Measurements from ENCODE around the gene LYPD6B.

LYPD6B gene

GRCh38 chr2:149038442-149039212 is at the start of gene LYPD6B:
TSS of gene LYPD6B (plus strand) at chr2:149038699. CDS start at chr2:149130949, 92,250 bp downstream.
- no peak for DNase-seq

GRCh38 chr2:148989882-148990493 is 48.5 kb upstream of the LYPD6B start:
- peak; percentile 54 for DNase-seq

GRCh38 chr2:148990968-148991367 is 47.5 kb upstream of the LYPD6B start:
- no peak for DNase-seq

GRCh38 chr2:148992448-148992847 is 46.1 kb upstream of the LYPD6B start:
- no peak for DNase-seq

GRCh38 chr2:148993351-148993750 is 45.1 kb upstream of the LYPD6B start:
- no peak for DNase-seq

GRCh38 chr2:148994341-148994740 is 44.2 kb upstream of the LYPD6B start:
- no peak for DNase-seq

GRCh38 chr2:148996805-148997204 is 41.7 kb upstream of the LYPD6B start:
- DNase-seq, result no peak

GRCh38 chr2:148998165-148998830 is 40.2 kb upstream of the LYPD6B start:
- DNase-seq, result no peak

GRCh38 chr2:148998831-148999200 is 39.7 kb upstream of the LYPD6B start:
- no peak for DNase-seq

GRCh38 chr2:148999451-148999921 is 39.0 kb upstream of the LYPD6B start:
- no peak for DNase-seq

- no peak for DNase-seq
Observed at GRCh38 chr2:149000158-149000938, 38.2 kb upstream of the LYPD6B start.

- DNase-seq, result no peak
Observed at GRCh38 chr2:149001496-149001895, 37.0 kb upstream of the LYPD6B start.

- DNase-seq, result no peak
Observed at GRCh38 chr2:149002378-149002890, 36.1 kb upstream of the LYPD6B start.

GRCh38 chr2:149002891-149003740 is 35.4 kb upstream of the LYPD6B start:
- no peak for DNase-seq

GRCh38 chr2:149004836-149005235 is 33.7 kb upstream of the LYPD6B start:
- no peak for DNase-seq

- DNase-seq, result no peak
Observed at GRCh38 chr2:149005471-149006077, 32.9 kb upstream of the LYPD6B start.

- no peak for DNase-seq
Observed at GRCh38 chr2:149006883-149007543, 31.5 kb upstream of the LYPD6B start.

GRCh38 chr2:149008381-149008780 is 30.1 kb upstream of the LYPD6B start:
- no peak for DNase-seq

GRCh38 chr2:149009576-149010461 is 28.7 kb upstream of the LYPD6B start:
- DNase-seq, result no peak

- DNase-seq, result no peak
Observed at GRCh38 chr2:149012545-149012944, 26.0 kb upstream of the LYPD6B start.

Measured in CD4-positive, alpha-beta T cell treated with Interleukin-4 for 4 hours (primary cell).